BLaER1 (cell line): ENCODE results near the gene OR1B1.

Source experiments
- H3K27ac ChIP-seq: shearing (Covaris generic); formaldehyde crosslinking; 2 replicates; pipeline ENCODE4 v1.8.1; 2022
- H3K27me3 ChIP-seq: shearing (Covaris generic); formaldehyde crosslinking; 2 replicates; pipeline ENCODE4 v1.8.1; 2022
- H3K36me3 ChIP-seq: shearing (Covaris generic); formaldehyde crosslinking; 2 replicates; pipeline ENCODE4 v1.8.1; 2022
- H3K4me1 ChIP-seq: shearing (Covaris generic); formaldehyde crosslinking; 2 replicates; pipeline ENCODE4 v1.8.1; 2022
- H3K4me2 ChIP-seq: shearing (Covaris generic); formaldehyde crosslinking; 2 replicates; pipeline ENCODE4 v1.8.1; 2022
- H3K4me3 ChIP-seq: shearing (Covaris generic); formaldehyde crosslinking; 2 replicates; pipeline ENCODE4 v1.8.1; 2022
- H3K9ac ChIP-seq: shearing (Covaris generic); formaldehyde crosslinking; 2 replicates; pipeline ENCODE4 v1.8.1; 2022
- H3K9me3 ChIP-seq: shearing (Covaris generic); formaldehyde crosslinking; 2 replicates; pipeline ENCODE4 v1.8.1; 2022
- H4K20me1 ChIP-seq: shearing (Covaris generic); formaldehyde crosslinking; 2 replicates; pipeline ENCODE4 v1.8.1; 2022
- Cebpa-rat ChIP-seq: shearing (Covaris generic); IDR thresholded peaks from 2 replicates; pipeline ENCODE4 v1.8.1; 2022

Gene OR1B1

GRCh38 chr9:122657527-122657926 is at the start of gene OR1B1:
OR1B1 (minus strand) TSS chr9:122657627.
- Histone ChIP-seq H3K36me3 (no peaks in the 10 kb centered on the region), H4K20me1 (no peaks in the 10 kb centered on the region), H3K4me1 (no peaks in the 10 kb centered on the region), H3K9ac (no peak within 1 kb of the TSS), H3K9me3 (no peaks in the 10 kb centered on the region), H3K27me3 (no peaks in the 10 kb centered on the region), H3K4me3 (no peak within 1 kb of the TSS), H3K4me2 (no peak within 1 kb of the TSS), H3K27ac (no peak within 1 kb of the TSS)
- no peak for TF ChIP-seq Cebpa-rat

GRCh38 chr9:122695696-122696095 is 38.3 kb upstream of the OR1B1 start:
- Histone ChIP-seq H3K9me3 (peaks cover 5% of the 10 kb centered on the region; the same call in 1 of the 2 replicates), H3K36me3 (no peaks in the 10 kb centered on the region), H3K4me2 (no peak overlapping the region), H3K4me3 (no peak overlapping the region), H3K27me3 (no peaks in the 10 kb centered on the region), H3K4me1 (no peaks in the 10 kb centered on the region), H4K20me1 (no peaks in the 10 kb centered on the region), H3K27ac (no peak overlapping the region), H3K9ac (no peak overlapping the region)
- no peak for TF ChIP-seq Cebpa-rat

- Histone ChIP-seq H3K4me1 (peaks cover 20% of the 10 kb centered on the region), H3K4me3 (no peak overlapping the region), H3K27ac (no peak overlapping the region), H3K9me3 (peaks cover 17% of the 10 kb centered on the region), H3K36me3 (no peaks in the 10 kb centered on the region), H3K9ac (no peak overlapping the region), H3K27me3 (no peaks in the 10 kb centered on the region), H4K20me1 (no peaks in the 10 kb centered on the region), H3K4me2 (no peak overlapping the region)
- no peak for TF ChIP-seq Cebpa-rat
Observed at GRCh38 chr9:122684851-122685250, 27.4 kb upstream of the OR1B1 start.

GRCh38 chr9:122672481-122672880 is 15.1 kb upstream of the OR1B1 start:
- H3K36me3 ChIP-seq: no peaks in the 10 kb centered on the region
- H4K20me1 ChIP-seq: no peaks in the 10 kb centered on the region
- no peak overlapping the region for H3K4me2 ChIP-seq
- no peaks in the 10 kb centered on the region for H3K27me3 ChIP-seq
- H3K27ac ChIP-seq: no peak overlapping the region
- H3K9ac ChIP-seq: no peak overlapping the region
- peaks cover 21% of the 10 kb centered on the region for H3K9me3 ChIP-seq
- H3K4me3 ChIP-seq: no peak overlapping the region
- H3K4me1 ChIP-seq: no peaks in the 10 kb centered on the region
- TF ChIP-seq Cebpa-rat: no peak

GRCh38 chr9:122661416-122661815 is 4.0 kb upstream of the OR1B1 start, which contains the start of gene OR1L1:
OR1L1 (plus strand) TSS chr9:122661716; CDS start chr9:122661716, 0 bp downstream.
- H4K20me1 ChIP-seq: no peaks in the 10 kb centered on the region
- H3K27me3 ChIP-seq: no peaks in the 10 kb centered on the region; the same call in 1 of the 2 replicates
- H3K36me3 ChIP-seq: no peaks in the 10 kb centered on the region
- no peak within 1 kb of the TSS for H3K4me3 ChIP-seq
- H3K4me1 ChIP-seq: no peaks in the 10 kb centered on the region
- no peak within 1 kb of the TSS for H3K9ac ChIP-seq
- H3K4me2 ChIP-seq: no peak within 1 kb of the TSS
- TF ChIP-seq Cebpa-rat: no peak
- no peak within 1 kb of the TSS for H3K27ac ChIP-seq
- no peaks in the 10 kb centered on the region for H3K9me3 ChIP-seq

GRCh38 chr9:122656378-122656777 is 1.0 kb downstream of the OR1B1 start:
- Histone ChIP-seq H3K36me3 (no peaks in the 10 kb centered on the region), H3K9ac (no peak overlapping the region), H3K27ac (no peak overlapping the region), H3K9me3 (no peaks in the 10 kb centered on the region), H3K4me2 (no peak overlapping the region), H3K4me1 (no peaks in the 10 kb centered on the region), H3K27me3 (no peaks in the 10 kb centered on the region), H3K4me3 (no peak overlapping the region), H4K20me1 (no peaks in the 10 kb centered on the region)
- TF ChIP-seq Cebpa-rat: no peak

- Histone ChIP-seq H3K4me2 (no peak overlapping the region), H3K36me3 (no peaks in the 10 kb centered on the region), H3K9me3 (no peaks in the 10 kb centered on the region), H3K4me3 (no peak overlapping the region), H4K20me1 (no peaks in the 10 kb centered on the region), H3K9ac (no peak overlapping the region), H3K4me1 (no peaks in the 10 kb centered on the region), H3K27ac (no peak overlapping the region), H3K27me3 (no peaks in the 10 kb centered on the region)
- no peak for TF ChIP-seq Cebpa-rat
Observed at GRCh38 chr9:122642226-122642625, 15.2 kb downstream of the OR1B1 start.

GRCh38 chr9:122619996-122620395 is 37.4 kb downstream of the OR1B1 start:
- Histone ChIP-seq H3K4me2 (no peak overlapping the region), H3K4me1 (no peaks in the 10 kb centered on the region), H3K36me3 (no peaks in the 10 kb centered on the region), H4K20me1 (no peaks in the 10 kb centered on the region), H3K9me3 (no peaks in the 10 kb centered on the region), H3K27ac (no peak overlapping the region), H3K4me3 (no peak overlapping the region), H3K9ac (no peak overlapping the region), H3K27me3 (no peaks in the 10 kb centered on the region)
- TF ChIP-seq Cebpa-rat: no peak

GRCh38 chr9:122614362-122614761 is 43.1 kb downstream of the OR1B1 start, which contains the start of gene OR1Q1:
OR1Q1 (plus strand) TSS chr9:122614738; CDS start chr9:122614738, 0 bp downstream.
- no peak for TF ChIP-seq Cebpa-rat
- H3K9me3 ChIP-seq: no peaks in the 10 kb centered on the region

GRCh38 chr9:122609804-122610203 is 47.6 kb downstream of the OR1B1 start:
- Histone ChIP-seq H3K36me3 (no peaks in the 10 kb centered on the region), H4K20me1 (no peaks in the 10 kb centered on the region), H3K9me3 (no peaks in the 10 kb centered on the region), H3K27me3 (no peaks in the 10 kb centered on the region), H3K4me2 (no peak overlapping the region), H3K27ac (no peak overlapping the region), H3K9ac (no peak overlapping the region), H3K4me1 (no peaks in the 10 kb centered on the region), H3K4me3 (no peak overlapping the region)
- no peak for TF ChIP-seq Cebpa-rat

More at GRCh38 chr9:122614362-122614761, 43.1 kb downstream of the OR1B1 start, which contains the start of gene OR1Q1:
- no peak within 1 kb of the TSS for H3K4me2 ChIP-seq
- no peak within 1 kb of the TSS for H3K27ac ChIP-seq
- no peak within 1 kb of the TSS for H3K4me3 ChIP-seq
- no peaks in the 10 kb centered on the region for H4K20me1 ChIP-seq
- no peaks in the 10 kb centered on the region for H3K4me1 ChIP-seq
- H3K9ac ChIP-seq: no peak within 1 kb of the TSS
- H3K27me3 ChIP-seq: no peaks in the 10 kb centered on the region
- H3K36me3 ChIP-seq: no peaks in the 10 kb centered on the region

GRCh38 chr9:122606587-122606986 is 50.8 kb downstream of the OR1B1 start:
- no peaks in the 10 kb centered on the region for H4K20me1 ChIP-seq
- H3K9ac ChIP-seq: no peak overlapping the region
- H3K4me3 ChIP-seq: no peak overlapping the region
- no peaks in the 10 kb centered on the region for H3K27me3 ChIP-seq
- H3K9me3 ChIP-seq: peaks cover 4% of the 10 kb centered on the region
- no peak overlapping the region for H3K4me2 ChIP-seq
- no peak overlapping the region for H3K27ac ChIP-seq
- TF ChIP-seq Cebpa-rat: no peak
- H3K36me3 ChIP-seq: no peaks in the 10 kb centered on the region
- H3K4me1 ChIP-seq: no peaks in the 10 kb centered on the region
